A673 (cell line): ENCODE data around the gene SKAP1. TPM values are rescaled to one million over a fixed set of nuclear protein-coding genes. Genes with fewer than 3 reads are reported as not detected.
A peak's percentile ranks its signal among the peaks of the same experiment; 100 is the strongest.

ENCODE experiments used
- BruUV-seq: library from RNA; stranded (reverse); fragments of 400-500 nt; replicated peaks from 2 replicates; lab custom pipeline; 2021; lab: Mats Ljungman, UMichigan
- CTCF ChIA-PET: fragments of 300-600 bp; sonication (Branson Sonifier 250); formaldehyde crosslinking; loops from one replicate; lab custom pipeline; 2022; ENCODE audit warnings: antibody characterized with exemption; lab: Charles Lee
- POLR2A ChIA-PET: fragments of 300-600 bp; sonication (Branson Sonifier 250); formaldehyde crosslinking; loops from one replicate; lab custom pipeline; 2022; ENCODE audit warnings: antibody characterized with exemption; ENCODE audit not compliant: low non-redundant PET; lab: Charles Lee
- DNase-seq: peaks from one replicate; pipeline ENCODE4 v3.0.0-alpha.2; 2015; ENCODE audit warnings: low spot score
- H3K27ac ChIP-seq: fragments of 200-600 bp; sonication (generic); 2 replicates; pipeline ENCODE4 v1.5.1; 2016; ENCODE audit warnings: mixed run types, low read depth, mild to moderate bottlenecking, mixed read lengths, antibody characterized with exemption, low read length; ENCODE audit not compliant: poor library complexity, severe bottlenecking
- H3K27me3 ChIP-seq: fragments of 200-600 bp; sonication (generic); replicated peaks from 2 replicates; pipeline ENCODE4 v1.6.1; 2017; ENCODE audit warnings: mixed run types, low read depth, mild to moderate bottlenecking, mixed read lengths, antibody characterized with exemption, low read length; ENCODE audit not compliant: insufficient read depth, poor library complexity
- H3K36me3 ChIP-seq: fragments of 200-600 bp; sonication (generic); 2 replicates; pipeline ENCODE4 v1.6.1; 2016; ENCODE audit warnings: mixed run types, mild to moderate bottlenecking, mixed read lengths, antibody characterized with exemption, low read length; ENCODE audit not compliant: insufficient read depth, poor library complexity, severe bottlenecking
- H3K4me1 ChIP-seq: fragments of 200-600 bp; sonication (generic); 2 replicates; pipeline ENCODE4 v1.6.1; 2017; ENCODE audit warnings: mixed run types, mild to moderate bottlenecking, mixed read lengths, antibody characterized with exemption, low read length; ENCODE audit not compliant: insufficient read depth, poor library complexity, severe bottlenecking
- H3K4me3 ChIP-seq: fragments of 200-600 bp; sonication (generic); 2 replicates; pipeline ENCODE4 v1.5.1; 2016; ENCODE audit warnings: low read depth, mixed run types, mild to moderate bottlenecking, mixed read lengths, low read length; ENCODE audit not compliant: poor library complexity, severe bottlenecking
- H3K9me3 ChIP-seq: fragments of 200-600 bp; sonication (generic); 2 replicates; pipeline ENCODE4 v1.6.1; 2016; ENCODE audit warnings: mixed run types, low read depth, mild to moderate bottlenecking, mixed read lengths, antibody characterized with exemption, low read length; ENCODE audit not compliant: poor library complexity, severe bottlenecking
- CTCF ChIP-seq: fragments of 300-800, 200-600 bp; sonication (generic); conservative IDR thresholded peaks from 2 replicates; pipeline ENCODE4 v1.5.1; 2017; ENCODE audit warnings: low read depth, mild to moderate bottlenecking, antibody characterized with exemption, low read length, moderate library complexity, mixed read lengths
- EZH2 ChIP-seq: fragments of 200-600 bp; sonication (generic); IDR thresholded peaks from 2 replicates; pipeline ENCODE4 v1.6.1; 2017; ENCODE audit warnings: borderline replicate concordance, low read depth, mild to moderate bottlenecking, mixed read lengths, antibody characterized with exemption, low read length; ENCODE audit not compliant: poor library complexity, severe bottlenecking
- intact Hi-C: fragments of 100-400 bp; cut with micrococcal nuclease; formaldehyde crosslinking; loops from one replicate; pipeline ENCODE4 v1.10.0; 2022; ENCODE audit not compliant: unreplicated experiment
- total RNA-seq: library from RNA; stranded (reverse); gene quantifications from 2 replicates; pipeline ENCODE4 v1.2.3, GENCODE V29; 2021

Gene SKAP1
- total RNA-seq, 1 experiment from 2014 or later: not detected

GRCh38 chr17:48134912-48135480 lies 295.0 kb downstream of the SKAP1 start:
- DNase-seq: peak; percentile 49
- TF ChIP-seq EZH2 (no peak), CTCF (peak; percentile 70)
- ChIA-PET POLR2A (interaction anchor here (0.6 kb wide), 1 partner anchor 491 kb away, joined by 10 read pairs; no protein-coding TSS in a partner anchor), CTCF (interaction anchor here (0.6 to 1.1 kb wide), 6 partner anchors 14 to 744 kb away, joined by 3 to 4 read pairs (median 3); no protein-coding TSS in a partner anchor)
- H3K27ac ChIP-seq: no peak overlapping the region
- no peaks in the 10 kb centered on the region for H3K4me1 ChIP-seq
- H3K4me3 ChIP-seq: no peak overlapping the region
- no peaks in the 10 kb centered on the region for H3K36me3 ChIP-seq
- H3K27me3 ChIP-seq: no peaks in the 10 kb centered on the region
- BruUV-seq: no TSS peak
- H3K9me3 ChIP-seq: no peaks in the 10 kb centered on the region
- intact Hi-C loops: loop anchor here (2.0 kb wide), 1 partner anchor 484 kb away; no protein-coding TSS in a partner anchor

- no peak overlapping the region for H3K27ac ChIP-seq
- intact Hi-C loops: no loop called here
- BruUV-seq: no TSS peak
- no peaks in the 10 kb centered on the region for H3K4me1 ChIP-seq
- TF ChIP-seq EZH2 (no peak), CTCF (no peak)
- no peaks in the 10 kb centered on the region for H3K27me3 ChIP-seq
- CTCF ChIA-PET: no interaction called here
- POLR2A ChIA-PET: no interaction called here
- H3K9me3 ChIP-seq: no peaks in the 10 kb centered on the region
- no peak for DNase-seq
- no peaks in the 10 kb centered on the region for H3K36me3 ChIP-seq
- no peak overlapping the region for H3K4me3 ChIP-seq
These were observed 297.6 kb downstream of the SKAP1 start for GRCh38 chr17:48132385-48132784.

- TF ChIP-seq CTCF (peak; percentile 92), EZH2 (no peak)
- Histone ChIP-seq H3K4me3 (no peak overlapping the region), H3K4me1 (no peaks in the 10 kb centered on the region), H3K9me3 (no peaks in the 10 kb centered on the region), H3K27ac (no peak overlapping the region), H3K27me3 (no peaks in the 10 kb centered on the region), H3K36me3 (no peaks in the 10 kb centered on the region)
- DNase-seq: peak; percentile 86
- ChIA-PET POLR2A (no interaction called here), CTCF (interaction anchor here (0.6 to 0.7 kb wide), 10 partner anchors 9 to 467 kb away, joined by 4 to 15 read pairs (median 6); no protein-coding TSS in a partner anchor)
- no TSS peak for BruUV-seq
- intact Hi-C loops: loop anchor here (1.0 to 2.0 kb wide), 2 partner anchors 51 to 106 kb away; no protein-coding TSS in a partner anchor
These were observed 298.7 kb downstream of the SKAP1 start for GRCh38 chr17:48131216-48131824.
